Mammary epithelial cell (primary cell): Measurements from ENCODE around the gene SBF1.

Experiments used
- CTCF ChIP-seq, 2 donors: IDR thresholded peaks in 1 of 2; conservative IDR thresholded peaks in 1 of 2; 2 replicates each; pipeline ENCODE4 v1.5.1; 2011 to 2012; ENCODE audit warnings: inconsistent platforms in 2 of 2, low read length in 2 of 2, mild to moderate bottlenecking in 2 of 2, control low read depth in 1 of 2, low read depth in 1 of 2; ENCODE audit not compliant: insufficient read depth in 1 of 2; ENCODE audit errors: extremely low read depth in 1 of 2
- EZH2 ChIP-seq: IDR thresholded peaks from 2 replicates; pipeline ENCODE4 v1.6.1; 2012; ENCODE audit warnings: low read length, inconsistent platforms, borderline replicate concordance

GRCh38 chr22:50486561-50487289 lies 11.9 kb upstream of the SBF1 start, which contains the start of gene MIOX:
- TF ChIP-seq CTCF (conservative IDR thresholded peaks at IDR 0.05 in 1 of 2, IDR thresholded peaks at IDR 0.05 in 1 of 2; ENCODE audit: extremely low read depth in 1 of 2, insufficient read depth in 1 of 2, low read depth in 1 of 2, low read length in 2 of 2) (no peak), EZH2 (no peak)
